ENCODE data around the gene USP33. TPM values are rescaled to one million over a fixed set of nuclear protein-coding genes. Genes with fewer than 3 reads are reported as not detected.

The USP33 gene
- total and polyA plus RNA-seq, 2 of the 13 experiments (the other 11 are each of a cell fraction or from before 2014, with no cell fraction given): 32.0 to 49.1 TPM

- TF ChIP-seq ZNF775 (CRISPR knock-in tag; IDR thresholded peaks at IDR 0.05; ENCODE audit: borderline replicate concordance) (no peak), ZSCAN30 (CRISPR knock-in tag; IDR thresholded peaks at IDR 0.05) (no peak), TGIF2 (CRISPR knock-in tag; IDR thresholded peaks at IDR 0.05) (peak; percentile 32; the same call in 1 of the 2 replicates), HCFC1 (IDR thresholded peaks at IDR 0.05; ENCODE audit: low read depth, low read length) (peak; percentile 51; the same call in 1 of the 2 replicates), MXI1 (IDR thresholded peaks at IDR 0.05; ENCODE audit: borderline replicate concordance, low read depth, low read length) (peak; percentile 79; the same call in 1 of the 3 replicates), RARG (CRISPR knock-in tag; IDR thresholded peaks at IDR 0.05; ENCODE audit: low read depth) (no peak), MAFG (CRISPR knock-in tag; IDR thresholded peaks at IDR 0.05) (no peak), PCBP1 (IDR thresholded peaks at IDR 0.05; ENCODE audit: borderline replicate concordance, low read depth, low read length) (no peak), ZNF7 (CRISPR knock-in tag; IDR thresholded peaks at IDR 0.05) (no peak), ZNF30 (CRISPR knock-in tag; IDR thresholded peaks at IDR 0.05) (no peak), ZBTB1 (CRISPR knock-in tag; IDR thresholded peaks at IDR 0.05; ENCODE audit: borderline replicate concordance) (no peak), DDIT3 (CRISPR knock-in tag; IDR thresholded peaks at IDR 0.05) (no peak), HINFP (CRISPR knock-in tag; IDR thresholded peaks at IDR 0.05; ENCODE audit: low read depth) (no peak), NFYB (CRISPR knock-in tag; IDR thresholded peaks at IDR 0.05) (no peak), FOXK2 (IDR thresholded peaks at IDR 0.05) (no peak), ZNF468 (CRISPR knock-in tag; IDR thresholded peaks at IDR 0.05) (no peak), ZNF782 (CRISPR knock-in tag; IDR thresholded peaks at IDR 0.05; ENCODE audit: borderline replicate concordance) (no peak), ZSCAN29 (CRISPR knock-in tag; conservative IDR thresholded peaks at IDR 0.05) (no peak)
- TF ChIP-seq, protein P1, sequence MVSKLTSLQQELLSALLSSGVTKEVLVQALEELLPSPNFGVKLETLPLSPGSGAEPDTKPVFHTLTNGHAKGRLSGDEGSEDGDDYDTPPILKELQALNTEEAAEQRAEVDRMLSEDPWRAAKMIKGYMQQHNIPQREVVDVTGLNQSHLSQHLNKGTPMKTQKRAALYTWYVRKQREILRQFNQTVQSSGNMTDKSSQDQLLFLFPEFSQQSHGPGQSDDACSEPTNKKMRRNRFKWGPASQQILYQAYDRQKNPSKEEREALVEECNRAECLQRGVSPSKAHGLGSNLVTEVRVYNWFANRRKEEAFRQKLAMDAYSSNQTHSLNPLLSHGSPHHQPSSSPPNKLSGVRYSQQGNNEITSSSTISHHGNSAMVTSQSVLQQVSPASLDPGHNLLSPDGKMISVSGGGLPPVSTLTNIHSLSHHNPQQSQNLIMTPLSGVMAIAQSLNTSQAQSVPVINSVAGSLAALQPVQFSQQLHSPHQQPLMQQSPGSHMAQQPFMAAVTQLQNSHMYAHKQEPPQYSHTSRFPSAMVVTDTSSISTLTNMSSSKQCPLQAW (CRISPR knock-in tag; IDR thresholded peaks at IDR 0.05): no peak
- TF ChIP-seq, protein P2, sequence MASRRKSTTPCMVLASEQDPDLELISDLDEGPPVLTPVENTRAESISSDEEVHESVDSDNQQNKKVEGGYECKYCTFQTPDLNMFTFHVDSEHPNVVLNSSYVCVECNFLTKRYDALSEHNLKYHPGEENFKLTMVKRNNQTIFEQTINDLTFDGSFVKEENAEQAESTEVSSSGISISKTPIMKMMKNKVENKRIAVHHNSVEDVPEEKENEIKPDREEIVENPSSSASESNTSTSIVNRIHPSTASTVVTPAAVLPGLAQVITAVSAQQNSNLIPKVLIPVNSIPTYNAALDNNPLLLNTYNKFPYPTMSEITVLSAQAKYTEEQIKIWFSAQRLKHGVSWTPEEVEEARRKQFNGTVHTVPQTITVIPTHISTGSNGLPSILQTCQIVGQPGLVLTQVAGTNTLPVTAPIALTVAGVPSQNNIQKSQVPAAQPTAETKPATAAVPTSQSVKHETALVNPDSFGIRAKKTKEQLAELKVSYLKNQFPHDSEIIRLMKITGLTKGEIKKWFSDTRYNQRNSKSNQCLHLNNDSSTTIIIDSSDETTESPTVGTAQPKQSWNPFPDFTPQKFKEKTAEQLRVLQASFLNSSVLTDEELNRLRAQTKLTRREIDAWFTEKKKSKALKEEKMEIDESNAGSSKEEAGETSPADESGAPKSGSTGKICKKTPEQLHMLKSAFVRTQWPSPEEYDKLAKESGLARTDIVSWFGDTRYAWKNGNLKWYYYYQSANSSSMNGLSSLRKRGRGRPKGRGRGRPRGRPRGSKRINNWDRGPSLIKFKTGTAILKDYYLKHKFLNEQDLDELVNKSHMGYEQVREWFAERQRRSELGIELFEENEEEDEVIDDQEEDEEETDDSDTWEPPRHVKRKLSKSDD (CRISPR knock-in tag; IDR thresholded peaks at IDR 0.05; ENCODE audit: low read depth): no peak
- TF ChIP-seq, protein P3, sequence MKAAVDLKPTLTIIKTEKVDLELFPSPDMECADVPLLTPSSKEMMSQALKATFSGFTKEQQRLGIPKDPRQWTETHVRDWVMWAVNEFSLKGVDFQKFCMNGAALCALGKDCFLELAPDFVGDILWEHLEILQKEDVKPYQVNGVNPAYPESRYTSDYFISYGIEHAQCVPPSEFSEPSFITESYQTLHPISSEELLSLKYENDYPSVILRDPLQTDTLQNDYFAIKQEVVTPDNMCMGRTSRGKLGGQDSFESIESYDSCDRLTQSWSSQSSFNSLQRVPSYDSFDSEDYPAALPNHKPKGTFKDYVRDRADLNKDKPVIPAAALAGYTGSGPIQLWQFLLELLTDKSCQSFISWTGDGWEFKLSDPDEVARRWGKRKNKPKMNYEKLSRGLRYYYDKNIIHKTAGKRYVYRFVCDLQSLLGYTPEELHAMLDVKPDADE (CRISPR knock-in tag; IDR thresholded peaks at IDR 0.05): no peak
- TF ChIP-seq, protein P4, sequence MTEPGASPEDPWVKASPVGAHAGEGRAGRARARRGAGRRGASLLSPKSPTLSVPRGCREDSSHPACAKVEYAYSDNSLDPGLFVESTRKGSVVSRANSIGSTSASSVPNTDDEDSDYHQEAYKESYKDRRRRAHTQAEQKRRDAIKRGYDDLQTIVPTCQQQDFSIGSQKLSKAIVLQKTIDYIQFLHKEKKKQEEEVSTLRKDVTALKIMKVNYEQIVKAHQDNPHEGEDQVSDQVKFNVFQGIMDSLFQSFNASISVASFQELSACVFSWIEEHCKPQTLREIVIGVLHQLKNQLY (CRISPR knock-in tag; IDR thresholded peaks at IDR 0.05): peak; percentile 26; the same call in 1 of the 2 replicates
Observed at GRCh38 chr1:77683160-77684148, 76.2 kb downstream of the USP33 start (continued).
